ENCODE data around the gene EP300.

EP300 gene

DNA sequence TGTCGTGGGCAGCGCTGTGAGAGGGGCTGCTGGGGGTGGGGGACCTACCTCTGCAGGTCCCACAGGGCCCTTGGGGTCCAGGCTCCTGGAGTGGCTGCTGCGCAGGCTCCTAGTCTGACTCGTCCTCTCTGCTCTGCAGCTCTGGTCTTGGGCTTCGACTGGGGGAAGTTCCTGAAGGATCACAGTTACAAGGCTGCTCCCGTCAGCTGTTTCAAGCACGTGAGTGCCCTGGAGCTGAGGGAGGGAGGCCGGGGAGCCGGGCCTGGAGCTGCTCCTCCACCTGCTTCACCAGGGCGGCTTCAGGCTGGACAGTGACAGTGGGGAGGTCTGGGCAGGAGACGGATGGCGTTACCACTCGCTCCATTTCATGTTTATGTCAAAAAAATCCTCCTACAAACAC is 124.6 kb downstream of the EP300 start:
- no peak for DNase-seq

DNA sequence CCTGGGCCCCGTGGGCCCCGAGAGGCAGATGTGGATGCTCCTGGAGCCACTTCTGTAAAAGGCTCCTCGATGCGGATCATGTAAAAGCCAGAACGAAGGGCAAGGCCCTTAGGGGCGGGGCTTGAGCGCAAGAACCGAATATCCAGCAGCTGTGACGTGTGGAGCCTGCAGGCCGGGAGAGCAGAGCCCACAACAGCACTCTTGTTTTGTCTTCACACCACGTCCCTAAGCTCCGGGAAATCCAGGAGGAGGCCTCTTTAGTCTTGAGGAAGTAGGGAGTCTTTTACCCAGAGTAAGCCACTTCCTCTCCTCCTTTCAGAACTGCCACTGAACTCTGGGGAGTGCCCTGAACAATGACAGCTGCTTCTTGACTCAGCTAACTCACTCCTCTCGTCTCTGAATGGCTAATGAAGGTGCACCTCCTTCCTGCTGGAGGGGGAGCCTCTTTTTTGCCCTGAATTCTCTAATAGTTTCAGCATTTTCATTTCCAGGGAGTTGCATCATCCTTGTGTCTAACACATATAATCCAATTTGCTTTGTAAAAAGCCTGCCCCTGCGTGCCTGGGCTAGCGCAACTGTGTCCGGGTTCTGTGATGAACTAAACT is 125.3 kb downstream of the EP300 start:
- DNase-seq, result no peak

DNA sequence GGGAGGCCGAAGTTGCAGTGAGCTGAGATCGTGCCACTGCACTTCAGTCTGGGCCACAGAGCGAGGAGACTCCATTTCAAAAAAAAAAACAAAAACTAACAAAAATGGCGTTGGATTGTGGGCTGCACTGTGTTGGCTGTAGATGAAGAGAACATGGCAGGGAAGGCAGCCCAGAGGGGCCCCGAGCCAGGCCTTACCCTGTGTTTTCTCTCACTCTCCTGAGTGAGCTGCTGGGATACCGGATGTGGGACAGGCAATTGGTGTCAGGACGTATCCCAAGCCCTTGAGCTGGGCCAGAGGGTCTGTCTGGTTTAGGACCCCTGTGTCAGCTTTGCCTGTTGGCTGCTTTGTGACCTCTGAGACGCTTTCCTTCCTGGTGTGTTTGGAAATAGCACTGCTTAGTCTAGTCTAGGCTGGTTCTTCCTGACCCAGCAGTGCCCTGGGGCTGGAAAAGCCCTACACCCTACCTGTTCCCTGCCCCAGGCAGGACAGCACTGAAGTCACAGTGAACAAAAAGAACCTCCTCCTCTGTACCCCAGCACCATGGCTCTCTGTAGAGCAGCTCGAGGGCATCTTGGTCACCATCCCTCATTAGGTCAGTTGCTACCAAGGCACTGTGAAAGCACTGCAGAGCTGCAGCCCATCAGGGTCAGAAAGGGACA is 130.6 kb downstream of the EP300 start:
- DNase-seq, result no peak

DNA sequence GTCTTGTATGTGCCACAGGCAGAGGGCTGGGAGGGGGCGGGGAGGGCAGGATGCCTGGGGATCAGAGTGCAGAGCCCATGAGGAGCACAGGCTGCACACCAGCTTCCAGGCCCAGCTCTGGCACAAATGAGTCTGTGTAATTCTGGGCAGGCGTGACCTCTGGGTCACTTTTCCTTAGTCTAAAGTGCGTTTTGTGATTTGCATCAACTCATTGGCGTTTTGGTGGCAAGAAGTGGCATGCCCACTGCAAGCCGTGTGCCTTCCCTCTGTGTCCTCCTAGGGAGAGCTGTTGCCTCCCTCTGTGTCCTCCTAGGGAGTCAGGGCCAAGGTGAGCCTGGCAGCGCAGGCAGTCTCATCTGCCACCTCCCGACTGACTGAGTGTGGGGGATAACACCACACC is 131.1 kb downstream of the EP300 start:
- no peak for DNase-seq

DNA sequence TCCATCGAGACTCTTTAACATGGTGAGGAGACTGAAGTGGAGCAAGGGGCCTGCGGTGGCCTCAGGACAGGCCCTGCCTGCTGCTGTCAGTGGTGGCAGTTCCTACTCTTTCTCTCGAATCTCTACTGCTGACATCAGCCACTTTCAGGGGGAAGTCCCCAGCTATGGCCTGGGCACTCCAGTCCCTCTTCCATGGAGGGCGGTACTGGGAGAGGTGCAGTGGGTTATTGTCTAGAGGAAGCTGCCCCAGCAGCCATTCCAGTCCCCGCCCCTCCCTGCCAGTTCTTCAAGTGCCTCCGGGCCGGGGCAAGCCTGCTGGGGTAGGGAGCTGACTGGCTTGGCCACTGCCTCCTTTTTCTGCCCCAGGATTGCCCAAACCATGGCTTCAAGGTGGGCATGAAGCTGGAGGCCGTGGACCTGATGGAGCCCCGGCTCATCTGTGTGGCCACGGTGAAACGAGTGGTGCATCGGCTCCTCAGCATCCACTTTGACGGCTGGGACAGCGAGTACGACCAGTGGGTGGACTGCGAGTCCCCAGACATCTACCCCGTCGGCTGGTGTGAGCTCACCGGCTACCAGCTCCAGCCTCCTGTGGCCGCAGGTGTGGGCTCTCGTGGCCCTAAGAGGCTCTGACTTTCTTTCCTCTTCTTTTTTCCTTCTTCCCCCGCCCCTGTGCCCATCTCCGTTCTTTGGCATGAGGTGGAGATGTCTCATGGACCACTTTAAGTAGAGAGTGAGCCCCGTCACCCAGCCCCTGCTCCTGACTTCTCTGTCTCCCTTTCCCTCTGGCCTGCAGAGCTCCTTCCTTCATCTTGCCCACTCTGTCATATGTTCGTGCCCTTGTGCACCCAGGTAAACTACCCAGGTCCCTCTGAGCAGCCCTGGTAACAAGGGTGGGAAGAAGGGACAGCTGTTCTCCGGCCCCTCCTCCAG is 134.6 kb downstream of the EP300 start:
- DNase-seq, result no peak

DNA sequence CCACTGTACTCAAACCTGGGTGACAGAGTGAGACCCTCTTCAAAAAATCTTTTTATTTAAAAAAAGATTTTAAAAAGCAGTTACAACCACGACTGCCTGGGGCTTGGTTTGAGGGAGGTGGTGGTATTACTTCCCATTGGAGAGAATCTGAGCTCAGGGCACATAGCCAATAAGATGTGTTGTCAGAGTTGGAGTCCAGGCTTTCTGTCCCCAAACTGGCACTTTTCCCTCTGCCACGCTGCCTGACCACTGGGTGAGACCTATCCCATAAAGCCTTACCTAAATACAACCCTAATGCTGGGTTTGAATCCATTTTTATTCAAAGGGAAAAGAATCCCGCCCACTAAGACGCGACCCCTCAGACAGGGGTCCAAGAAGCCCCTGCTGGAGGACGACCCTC is 136.8 kb downstream of the EP300 start:
- no peak for DNase-seq
